TTC549 (cell line): ENCODE data around the gene CD96.

Experiments used
- FAIRE-seq: peaks from 2 replicates; lab custom pipeline; 2012; peaks lifted over from hg19 to GRCh38; lab: Jason Lieb, UNC

Gene CD96

GRCh38 chr3:111676211-111677006, 134.4 kb downstream of the CD96 start:
- no peak for FAIRE-seq

GRCh38 chr3:111677007-111677392, 135.0 kb downstream of the CD96 start:
- FAIRE-seq = no peak

- no peak for FAIRE-seq
Observed at GRCh38 chr3:111681661-111682426, 139.8 kb downstream of the CD96 start.

- FAIRE-seq = no peak
Observed at GRCh38 chr3:111684640-111685039, 142.6 kb downstream of the CD96 start.

- no peak for FAIRE-seq
Observed at GRCh38 chr3:111688190-111688800, 146.3 kb downstream of the CD96 start.

- FAIRE-seq = no peak
Observed at GRCh38 chr3:111690242-111690641, 148.2 kb downstream of the CD96 start.

- no peak for FAIRE-seq
Observed at GRCh38 chr3:111691293-111691909, 149.4 kb downstream of the CD96 start.

GRCh38 chr3:111692593-111693552, 150.9 kb downstream of the CD96 start:
- FAIRE-seq = no peak

- no peak for FAIRE-seq
Observed at GRCh38 chr3:111694471-111694870, 152.5 kb downstream of the CD96 start.

- no peak for FAIRE-seq
Observed at GRCh38 chr3:111695636-111696117, 153.7 kb downstream of the CD96 start.

- FAIRE-seq = no peak
Observed at GRCh38 chr3:111700054-111700453, 158.1 kb downstream of the CD96 start.

GRCh38 chr3:111701292-111701906, 159.4 kb downstream of the CD96 start:
- no peak for FAIRE-seq
